GM12878 (cell line): Measurements from ENCODE around the gene SLC25A11. TPM values are rescaled to one million over a fixed set of nuclear protein-coding genes. Genes with fewer than 3 reads are reported as not detected.

Source experiments
- CHD4 ChIP-seq: fragments of 200-600 bp; sonication (generic); IDR thresholded peaks from 2 replicates; pipeline ENCODE4 v1.6.1; 2016; ENCODE audit warnings: mild to moderate bottlenecking
- DPF2 ChIP-seq: fragments of 450-650 bp; IDR thresholded peaks from 2 replicates; pipeline ENCODE4 v1.6.1; 2017; ENCODE audit warnings: mild to moderate bottlenecking
- E2F4 ChIP-seq: IDR thresholded peaks from 2 replicates; pipeline ENCODE4 v1.6.1; 2012; ENCODE audit warnings: low read depth, low read length, improper control_type of control experiment
- EED ChIP-seq: sonication (generic); IDR thresholded peaks from 2 replicates; pipeline ENCODE4 v1.6.1; 2016; ENCODE audit warnings: antibody characterized with exemption, low read depth
- ETV6 ChIP-seq, 2 experiments: fragments of 450-650 bp in 1 of 2; IDR thresholded peaks in 1 of 2; conservative IDR thresholded peaks in 1 of 2; 2 replicates each; pipeline ENCODE4 v1.6.1; 2014; ENCODE audit warnings: antibody characterized with exemption in 1 of 2, borderline replicate concordance in 1 of 2, low read depth in 1 of 2, mild to moderate bottlenecking in 1 of 2, moderate library complexity in 1 of 2
- IKZF1 ChIP-seq: fragments of 450-650 bp; conservative IDR thresholded peaks from 2 replicates; pipeline ENCODE4 v1.6.1; 2017; ENCODE audit warnings: antibody characterized with exemption, mild to moderate bottlenecking
- IRF4 ChIP-seq: IDR thresholded peaks from 2 replicates; pipeline ENCODE4 v1.6.1; 2011; ENCODE audit warnings: low read depth, low read length
- IRF5 ChIP-seq: fragments of 450-650 bp; IDR thresholded peaks from 2 replicates; pipeline ENCODE4 v1.6.1; 2017; ENCODE audit warnings: borderline replicate concordance
- MYB ChIP-seq: fragments of 150-350 bp; IDR thresholded peaks from 2 replicates; pipeline ENCODE4 v1.6.1; 2014; ENCODE audit warnings: mild to moderate bottlenecking, low read depth, low read length, borderline replicate concordance
- MYC ChIP-seq: IDR thresholded peaks from 2 replicates; pipeline ENCODE4 v1.6.1; 2011; ENCODE audit warnings: mild to moderate bottlenecking, low read length, moderate library complexity, inconsistent platforms; ENCODE audit not compliant: insufficient read depth, insufficient replicate concordance, insufficient read length, severe bottlenecking
- NFXL1 ChIP-seq: fragments of 450-650 bp; IDR thresholded peaks from 2 replicates; pipeline ENCODE4 v1.6.1; 2017; ENCODE audit warnings: antibody characterized with exemption, mild to moderate bottlenecking, borderline replicate concordance
- NR2C1 ChIP-seq: fragments of 450-650 bp; IDR thresholded peaks from 2 replicates; pipeline ENCODE4 v1.6.1; 2017; ENCODE audit warnings: antibody characterized with exemption, mild to moderate bottlenecking, moderate library complexity
- PAX5 ChIP-seq: IDR thresholded peaks from 2 replicates; pipeline ENCODE4 v1.6.1; 2011; ENCODE audit warnings: low read depth, low read length, borderline replicate concordance
- PAX8 ChIP-seq: fragments of 450-650 bp; IDR thresholded peaks from 2 replicates; pipeline ENCODE4 v1.6.1; 2017; ENCODE audit warnings: mild to moderate bottlenecking, moderate library complexity
- RFX5 ChIP-seq: IDR thresholded peaks from 2 replicates; pipeline ENCODE4 v1.6.1; 2011; ENCODE audit warnings: low read depth, low read length, improper control_type of control experiment
- SKIL ChIP-seq: fragments of 450-650 bp; IDR thresholded peaks from 2 replicates; pipeline ENCODE4 v1.6.1; 2017; ENCODE audit warnings: mild to moderate bottlenecking, low read depth, inconsistent platforms; ENCODE audit not compliant: poor library complexity, severe bottlenecking
- SP1 ChIP-seq: IDR thresholded peaks from one replicate; pipeline ENCODE4 v1.6.1; 2011; ENCODE audit warnings: low read depth, low read length
- SRF ChIP-seq, 2 experiments: IDR thresholded peaks; 2 replicates each; pipeline ENCODE4 v1.6.1; 2011; ENCODE audit warnings: low read depth in 2 of 2, low read length in 2 of 2, mild to moderate bottlenecking in 1 of 2, moderate library complexity in 1 of 2
- WRNIP1 ChIP-seq: IDR thresholded peaks from 2 replicates; pipeline ENCODE4 v1.6.1; 2011; ENCODE audit warnings: low read depth, low read length, improper control_type of control experiment, borderline replicate concordance
- ZBTB4 ChIP-seq: fragments of 450-650 bp; formaldehyde crosslinking; IDR thresholded peaks from 2 replicates; pipeline ENCODE4 v1.4.0; 2022; ENCODE audit warnings: mild to moderate bottlenecking, moderate library complexity
- ZNF274 ChIP-seq: IDR thresholded peaks from one replicate; pipeline ENCODE4 v1.8.0; 2011; ENCODE audit not compliant: insufficient read length, insufficient read depth
- ZNF622 ChIP-seq: fragments of 450-650 bp; IDR thresholded peaks from 2 replicates; pipeline ENCODE4 v1.6.1; 2017; ENCODE audit warnings: mild to moderate bottlenecking, inconsistent platforms
- polyA plus RNA-seq, 11 experiments: library from polyadenylated mRNA; depleted of rRNA in 4 of 11; unstranded in 6 of 11; stranded (reverse) in 5 of 11; fragments of >200 nt; fragmentation: Nextera tagmentation in 4 of 11; fragmentation: Illumina TruSeq in 1 of 11; extraction: Ambion mirVana in 4 of 11; extraction: Trizol in 1 of 11; gene quantifications; 1 replicate in 1 of 11; 2 replicates in 10 of 11; pipeline versions ENCODE4 v1.2.1 to v1.2.3, GENCODE V29; 2011 to 2016; ENCODE audit warnings: inconsistent platforms in 2 of 11, missing spikeins in 2 of 11, low read depth in 1 of 11
- total RNA-seq, 4 experiments: library from RNA; depleted of rRNA in 3 of 4; stranded (reverse); fragments of >200 nt in 3 of 4; fragmentation: Illumina TruSeq in 1 of 4; extraction: Trizol in 1 of 4; gene quantifications; 2 replicates each; pipeline versions ENCODE4 v1.2.1 to v1.2.3, GENCODE V29; 2013 to 2021

SLC25A11 gene
- total and polyA plus RNA-seq, 10 of the 15 experiments (the other 5 are each of a cell fraction or from before 2014, with no cell fraction given) = 5.8 to 142 (median 65.0) TPM

GRCh38 chr17:4944163-4944553 lies 4.3 kb upstream of the SLC25A11 start (continued):
- TF ChIP-seq IKZF1 (peak; percentile 51), NFXL1 (no peak), CHD4 (no peak), SKIL (no peak), IRF5 (no peak), ETV6 (conservative IDR thresholded peaks at IDR 0.05 in 1 of 2, IDR thresholded peaks at IDR 0.05 in 1 of 2; ENCODE audit: borderline replicate concordance in 1 of 2, low read depth in 1 of 2) (0 out of 4 replicates have a peak, but pooled peaks of 1 of the 2 experiments have one; percentile 20), MYC (no peak), E2F4 (no peak), RFX5 (no peak), MYB (no peak), EED (0 out of 2 replicates have a peak, but pooled peaks have one; percentile 30), ZNF274 (no peak), PAX8 (no peak), WRNIP1 (no peak), PAX5 (no peak), IRF4 (no peak), ZBTB4 (CRISPR knock-in tag) (0 out of 2 replicates have a peak, but pooled peaks have one; percentile 62), SRF (IDR thresholded peaks at IDR 0.05; ENCODE audit: low read depth in 2 of 2, low read length in 2 of 2) (peak; percentile 91 to 95), NR2C1 (no peak), ZNF622 (no peak), DPF2 (no peak; the same call in 1 of the 2 replicates), SP1 (no peak)
